HG03439 (cell line): Measurements from ENCODE around the gene RSF1.
"Not testable (repeated sequence)": the region's sequence is repeated elsewhere in the genome, so short reads cannot be mapped to it uniquely, and the experiment has no call there.

Experiments used
- ATAC-seq: cut with Tn5 transposase; IDR thresholded peaks from one replicate; pipeline ENCODE4 v1.9.1; 2021; ENCODE audit warnings: mild to moderate bottlenecking, moderate library complexity; ENCODE audit not compliant: unreplicated experiment

RSF1 gene

DNA sequence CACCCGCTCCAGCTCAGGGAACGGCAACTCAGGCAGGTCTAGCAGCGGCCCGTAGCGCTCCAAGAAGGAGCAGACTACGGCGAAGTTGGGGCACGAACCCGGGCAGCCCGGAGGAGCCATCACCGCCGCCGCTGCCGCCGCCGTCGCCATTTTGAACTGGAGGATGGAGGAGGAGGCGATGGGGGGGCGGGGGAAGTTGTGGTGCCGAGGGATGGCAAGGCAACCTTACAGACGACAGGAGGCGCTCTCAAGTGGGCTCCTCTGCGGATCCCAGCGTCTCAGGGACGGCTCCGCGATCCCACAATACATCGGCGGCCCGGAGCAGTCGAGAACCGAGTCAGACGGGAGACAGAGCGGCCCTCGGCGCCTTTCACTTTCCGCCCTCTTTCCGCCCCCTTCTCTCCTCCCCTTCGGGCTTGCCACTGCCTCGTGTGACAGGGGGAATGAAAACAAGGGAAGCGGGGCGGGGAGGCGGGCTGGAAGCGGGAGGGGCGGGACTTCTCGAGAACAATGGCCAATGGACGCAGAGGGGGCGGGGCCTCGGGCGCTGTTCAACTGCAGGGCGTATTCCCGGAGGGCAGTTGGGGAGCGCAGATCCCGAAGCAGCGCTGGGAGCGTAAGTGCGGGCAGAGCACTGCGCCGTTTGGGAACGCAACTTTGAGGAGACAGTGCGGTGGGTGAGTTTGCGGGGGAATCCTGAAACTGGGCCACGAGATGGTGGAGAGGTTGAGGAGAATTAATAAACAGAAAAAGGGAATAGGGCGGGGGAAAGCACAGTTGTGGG is at the start of gene RSF1, which contains the start of gene AAMDC:
TSS of gene RSF1 (minus strand) at position 158 of the 784 bp plus-strand sequence. CDS start at position 150, 8 bp downstream.
TSS of gene AAMDC (plus strand) at position 580 of the 784 bp plus-strand sequence. CDS start 21,353 bp downstream, outside the sequence.
- peak; percentile 85 for ATAC-seq

- ATAC-seq: no peak
These were observed 48.2 kb upstream of the RSF1 start for GRCh38 chr11:77868744-77869143.

DNA sequence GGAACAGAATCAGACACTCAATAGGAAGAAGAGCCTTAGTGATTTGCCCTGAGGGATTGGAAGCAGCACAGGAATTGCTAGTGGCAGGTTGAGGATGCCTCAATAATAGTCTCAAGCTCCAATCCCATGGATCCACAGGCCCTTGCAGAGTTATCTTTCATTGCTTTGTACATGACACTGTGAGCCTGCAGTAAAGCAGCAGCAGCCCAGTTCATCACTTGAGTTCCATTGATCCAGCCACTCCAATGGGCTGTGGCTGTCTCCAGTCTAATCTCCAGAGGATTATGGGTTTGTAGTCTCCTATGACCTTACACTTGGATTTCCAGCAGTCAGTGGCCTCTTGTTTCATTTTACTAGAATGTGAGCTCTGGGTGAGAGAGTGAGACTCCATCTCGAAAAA is 45.8 kb upstream of the RSF1 start:
- no peak for ATAC-seq

DNA sequence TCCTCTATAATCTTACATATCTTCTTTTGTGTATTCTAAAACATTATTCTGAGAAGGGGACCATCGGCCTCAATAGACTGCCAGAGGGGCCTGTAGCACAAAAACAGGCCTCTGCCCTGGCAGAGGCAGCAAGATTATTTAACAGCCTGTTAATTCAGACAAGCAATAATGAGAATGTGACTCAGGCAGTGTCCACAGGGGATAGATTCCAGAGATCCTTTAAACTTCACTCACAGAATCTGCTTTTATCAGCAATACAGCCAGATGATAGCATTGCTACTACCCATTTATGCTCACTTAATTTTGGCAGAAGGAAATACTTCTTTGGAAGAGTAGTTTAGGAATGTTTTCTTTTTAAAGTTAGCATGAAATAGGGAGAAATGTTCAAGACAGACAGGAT is 45.3 kb upstream of the RSF1 start:
- no peak for ATAC-seq

- ATAC-seq: not testable (repeated sequence)
These were observed 40.9 kb upstream of the RSF1 start for GRCh38 chr11:77861444-77861843.

GRCh38 chr11:77857906-77858457 is 37.5 kb upstream of the RSF1 start:
- not testable (repeated sequence) for ATAC-seq

DNA sequence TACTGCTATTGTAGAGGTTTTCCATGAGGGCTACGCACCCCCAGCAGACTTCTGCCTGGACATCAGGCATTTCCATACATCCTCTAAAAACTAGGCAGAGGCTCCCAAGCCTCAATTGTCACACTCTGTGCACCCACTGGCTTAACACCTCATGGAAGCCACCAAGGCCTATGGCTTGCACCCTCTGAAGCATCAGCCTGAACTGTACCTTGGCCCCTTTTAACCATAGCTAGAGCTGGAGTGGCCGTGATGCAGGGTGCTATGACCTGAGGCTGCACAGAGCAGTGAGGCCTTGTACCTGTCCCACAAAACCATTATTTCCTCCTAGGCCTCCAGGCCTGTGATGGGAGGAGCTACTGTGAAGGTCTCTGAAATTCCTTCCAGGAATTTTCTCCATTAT is 34.3 kb upstream of the RSF1 start:
- ATAC-seq: no peak

DNA sequence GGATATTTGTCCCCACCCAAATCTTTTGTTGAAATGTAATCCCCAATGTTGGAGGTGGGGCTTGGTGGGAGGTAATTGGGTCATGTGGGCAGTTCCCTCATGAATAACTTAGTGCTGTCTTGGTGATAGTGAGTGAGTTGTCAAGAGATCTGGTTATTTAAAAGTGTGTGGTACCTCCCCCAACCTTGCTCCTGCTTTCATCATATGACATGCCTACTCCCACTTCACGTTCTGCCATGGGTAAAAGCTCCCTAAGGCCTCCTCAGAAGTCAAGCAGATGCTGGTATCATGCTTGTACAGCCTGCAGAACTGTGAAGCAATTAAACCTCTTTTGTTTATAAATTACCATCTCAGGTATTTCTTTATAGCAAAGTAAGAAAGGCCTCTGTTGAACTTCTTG is 31.0 kb upstream of the RSF1 start:
- ATAC-seq: no peak

- ATAC-seq: not testable (repeated sequence)
These were observed 23.2 kb upstream of the RSF1 start for GRCh38 chr11:77843700-77844099.

GRCh38 chr11:77842441-77843121 is 22.1 kb upstream of the RSF1 start:
- ATAC-seq: no peak

GRCh38 chr11:77833302-77833701 is 12.8 kb upstream of the RSF1 start:
- ATAC-seq: no peak

DNA sequence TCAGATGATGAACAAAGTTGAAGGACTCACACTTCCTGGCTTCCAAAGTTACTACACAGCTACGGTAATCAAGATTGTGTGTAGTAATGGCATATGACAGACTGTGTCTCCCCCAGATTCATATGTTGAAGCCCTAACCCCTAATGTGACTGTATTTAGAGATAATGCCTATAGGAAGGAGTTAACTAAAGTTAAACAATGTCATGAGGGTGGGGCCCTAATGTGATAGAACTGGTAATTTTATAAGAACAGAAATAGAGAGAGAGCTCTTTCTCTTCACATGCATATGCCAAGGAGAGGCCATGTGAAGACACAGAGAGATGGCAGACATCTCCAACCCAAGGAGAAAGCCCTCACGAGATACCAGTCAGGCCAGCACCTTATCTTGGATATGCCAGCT is 8.4 kb upstream of the RSF1 start:
- ATAC-seq: no peak

GRCh38 chr11:77823775-77824174 is 3.3 kb upstream of the RSF1 start:
- no peak for ATAC-seq

- ATAC-seq: not testable (repeated sequence)
These were observed 1.6 kb upstream of the RSF1 start for GRCh38 chr11:77822126-77822525.

DNA sequence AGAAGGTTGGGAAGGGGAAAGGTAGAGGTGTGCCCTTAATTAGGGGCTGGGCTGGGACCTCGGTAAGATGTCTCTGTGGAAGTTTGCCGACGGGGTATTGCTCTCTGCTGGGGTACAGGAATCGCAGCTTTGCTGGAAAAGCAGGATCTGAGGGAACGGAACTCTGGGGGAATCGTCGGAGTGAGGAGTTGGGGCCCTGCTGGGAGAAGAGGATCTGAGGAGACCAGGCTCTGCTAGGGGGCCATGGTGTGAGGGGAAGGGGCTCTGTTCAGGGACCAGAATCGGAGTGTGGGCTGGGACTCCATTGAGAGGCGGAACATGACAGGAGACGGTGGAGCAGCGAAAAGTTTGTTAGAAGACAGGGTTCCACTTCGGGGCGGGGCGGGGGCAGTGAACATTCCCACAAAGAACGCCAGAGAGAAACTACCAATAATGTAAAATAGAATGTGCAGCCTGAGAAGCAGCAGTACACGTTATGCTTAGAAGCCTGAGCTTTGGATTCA is 878 bp upstream of the RSF1 start:
- ATAC-seq: no peak

DNA sequence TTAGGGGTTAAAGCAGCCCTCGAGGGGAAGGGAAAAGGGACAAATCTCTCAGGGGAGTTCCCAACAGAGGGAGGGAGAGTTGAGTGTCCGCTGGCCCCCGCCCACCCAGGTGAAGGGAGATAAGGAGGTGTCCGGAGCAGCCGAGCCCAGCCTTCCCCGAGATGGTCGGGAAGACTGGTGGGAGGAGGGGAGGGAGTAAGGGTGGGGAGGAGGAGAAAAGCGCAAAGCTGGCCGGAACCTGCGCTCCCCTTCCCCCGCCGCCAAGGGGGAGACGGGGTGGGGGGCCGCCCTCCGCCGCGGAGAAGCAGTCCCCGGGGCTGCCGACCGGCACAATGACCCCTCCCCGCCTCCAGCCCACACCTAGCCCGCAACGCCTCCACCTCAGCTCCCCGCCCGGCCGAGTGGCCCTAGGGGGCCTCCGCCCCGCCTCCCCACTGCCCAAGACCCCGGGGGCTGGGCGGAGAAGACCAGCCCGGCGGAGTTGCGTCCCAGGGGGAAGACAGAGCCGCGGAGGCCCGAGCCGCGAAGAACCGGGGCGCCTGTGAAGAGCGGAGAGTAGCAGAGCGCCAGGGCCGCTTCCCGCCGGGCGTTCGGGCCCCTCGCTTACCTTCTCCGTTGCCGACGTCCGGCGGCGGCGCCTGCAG is 479 bp downstream of the RSF1 start:
- peak; percentile 24 for ATAC-seq

GRCh38 chr11:77819411-77819920 is 1.1 kb downstream of the RSF1 start:
- ATAC-seq: peak; percentile 43

DNA sequence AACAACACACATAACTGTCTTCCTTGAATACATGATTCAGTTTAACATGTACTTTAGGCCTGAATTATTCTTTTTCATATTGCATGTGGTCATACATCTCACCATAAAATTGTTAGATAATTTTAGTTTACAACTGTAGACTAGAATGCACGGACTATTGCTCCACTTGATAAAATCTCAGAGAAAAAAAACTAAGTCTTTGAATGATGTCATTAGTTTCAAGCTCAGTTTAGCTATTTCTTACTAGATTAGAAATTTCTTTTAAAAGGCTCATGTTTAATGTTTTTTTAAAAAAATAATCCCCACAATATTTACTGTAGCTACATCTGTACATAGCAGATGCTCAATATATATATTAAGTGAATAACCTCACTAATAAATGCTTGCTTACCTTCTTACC is 5.1 kb downstream of the RSF1 start:
- ATAC-seq: no peak

DNA sequence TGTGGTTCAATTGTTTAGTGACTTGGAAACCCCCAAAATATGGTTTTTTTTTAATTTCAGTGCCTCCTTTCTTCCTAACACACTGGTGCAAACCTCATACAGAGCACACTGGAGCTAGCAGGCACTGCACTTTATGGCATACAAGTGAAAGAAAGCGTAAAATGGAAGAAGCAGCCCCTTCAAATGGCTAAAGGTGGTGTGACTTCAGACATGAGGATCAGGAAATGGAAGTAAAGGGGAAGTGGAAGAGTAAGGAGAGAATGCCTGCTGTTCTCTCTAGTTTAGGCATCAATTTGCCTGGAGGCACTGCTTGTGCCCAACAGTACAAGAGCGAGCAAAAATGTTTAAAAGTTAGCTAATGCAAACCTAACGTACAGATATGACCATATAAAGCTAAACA is 5.7 kb downstream of the RSF1 start:
- no peak for ATAC-seq

GRCh38 chr11:77813256-77813655 is 7.3 kb downstream of the RSF1 start:
- no peak for ATAC-seq

GRCh38 chr11:77806993-77807392 is 13.5 kb downstream of the RSF1 start:
- no peak for ATAC-seq
